H1 (cell line): ENCODE results near the gene AGR2. TPM values are rescaled to one million over a fixed set of nuclear protein-coding genes. Genes with fewer than 3 reads are reported as not detected.

ENCODE experiments used
- CTCF ChIA-PET: fragments of 300-600 bp; sonication (Branson Sonifier 250); formaldehyde crosslinking; loops from one replicate; lab custom pipeline; 2021; ENCODE audit not compliant: partially characterized antibody; lab: Charles Lee
- POLR2A ChIA-PET: fragments of 300-600 bp; sonication (Branson Sonifier 250); formaldehyde crosslinking; loops from one replicate; lab custom pipeline; 2021; ENCODE audit warnings: inconsistent platforms; ENCODE audit not compliant: partially characterized antibody; lab: Charles Lee
- DNase-seq, 2 experiments: peaks; one replicate each; pipeline versions ENCODE4 v3.0.0 to v3.0.0-alpha.2; 2010 to 2022; ENCODE audit warnings: low spot score in 2 of 2, low read depth in 1 of 2, mixed read lengths in 1 of 2
- FAIRE-seq: peaks from 2 replicates; lab custom pipeline; 2011; peaks lifted over from hg19 to GRCh38; lab: Jason Lieb, UNC
- H2AFZ ChIP-seq: 2 replicates; pipeline ENCODE4 v1.8.1; 2012; ENCODE audit warnings: low read length, inconsistent platforms
- H2AK5ac ChIP-seq: 2 replicates; pipeline ENCODE4 v1.6.1; 2013; ENCODE audit warnings: low read depth, low read length
- H2BK120ac ChIP-seq: replicated peaks from 2 replicates; pipeline ENCODE3; 2013; ENCODE audit warnings: low read depth, low read length, inconsistent platforms
- H2BK12ac ChIP-seq: 2 replicates; pipeline ENCODE4 v1.6.1; 2013; ENCODE audit warnings: low read depth, low read length
- H2BK15ac ChIP-seq: 2 replicates; pipeline ENCODE4 v1.6.1; 2013; ENCODE audit warnings: low read length
- H2BK20ac ChIP-seq: 2 replicates; pipeline ENCODE4 v1.6.1; 2013; ENCODE audit warnings: low read length
- H2BK5ac ChIP-seq: 2 replicates; pipeline ENCODE4 v1.6.1; 2013; ENCODE audit warnings: low read depth, low read length
- H3K14ac ChIP-seq: 2 replicates; pipeline ENCODE4 v1.6.1; 2013; ENCODE audit warnings: inconsistent platforms; ENCODE audit not compliant: insufficient read length
- H3K18ac ChIP-seq: 2 replicates; pipeline ENCODE4 v1.6.1; 2013; ENCODE audit warnings: low read length; ENCODE audit errors: extremely low read depth
- H3K23ac ChIP-seq: 2 replicates; pipeline ENCODE4 v1.6.1; 2013; ENCODE audit warnings: inconsistent platforms; ENCODE audit not compliant: insufficient read length
- H3K23me2 ChIP-seq: 2 replicates; pipeline ENCODE4 v1.6.1; 2013; ENCODE audit warnings: low read depth, low read length
- H3K27ac ChIP-seq: 2 replicates; pipeline ENCODE4 v1.6.1; 2011; ENCODE audit warnings: low read depth, low read length, inconsistent platforms
- H3K27me3 ChIP-seq, 4 experiments: replicated peaks in 1 of 4; 1 replicate in 1 of 4; 2 replicates in 3 of 4; pipeline versions ENCODE4 v1.6.1 to v1.8.1; 2011 to 2013; ENCODE audit warnings: low read length in 3 of 4, mild to moderate bottlenecking in 3 of 4, inconsistent platforms in 2 of 4, mixed read lengths in 2 of 4, moderate library complexity in 1 of 4; ENCODE audit not compliant: control insufficient read depth in 3 of 4, insufficient read depth in 3 of 4; ENCODE audit errors: extremely low read depth in 1 of 4
- H3K36me3 ChIP-seq, 4 experiments: 2 replicates each; pipeline versions ENCODE4 v1.6.1 to v1.8.1; 2011 to 2013; ENCODE audit warnings: mild to moderate bottlenecking in 4 of 4, low read length in 3 of 4, moderate library complexity in 2 of 4, control low read depth in 1 of 4, inconsistent platforms in 1 of 4; ENCODE audit not compliant: insufficient read depth in 4 of 4, control insufficient read depth in 2 of 4
- H3K4ac ChIP-seq: replicated peaks from 2 replicates; pipeline ENCODE3; 2013; ENCODE audit warnings: low read length, low read depth, mixed read lengths, inconsistent platforms; ENCODE audit not compliant: insufficient read length
- H3K4me1 ChIP-seq, 4 experiments: replicated peaks in 1 of 4; 1 replicate in 1 of 4; 2 replicates in 3 of 4; pipeline versions ENCODE4 v1.6.1 to v1.8.1; 2011 to 2013; ENCODE audit warnings: low read length in 3 of 4, inconsistent platforms in 2 of 4, mixed read lengths in 1 of 4; ENCODE audit not compliant: insufficient read depth in 4 of 4, control insufficient read depth in 3 of 4
- H3K4me2 ChIP-seq, 2 experiments: 2 replicates each; pipeline versions ENCODE4 v1.6.1 to v1.8.1; 2011 to 2013; ENCODE audit warnings: low read depth in 2 of 2, low read length in 2 of 2, control low read depth in 1 of 2, inconsistent platforms in 1 of 2, mild to moderate bottlenecking in 1 of 2; ENCODE audit not compliant: insufficient read depth in 1 of 2
- H3K4me3 ChIP-seq, 4 experiments: fragments of 200-600, 300-600 bp in 1 of 4; sonication (generic), shearing (Covaris generic), sonication (Bioruptor Twin) in 1 of 4; 2 replicates each; pipeline versions ENCODE4 v1.5.1 to v1.8.1; 2011 to 2016; ENCODE audit warnings: low read length in 4 of 4, low read depth in 3 of 4, control low read depth in 2 of 4, inconsistent platforms in 2 of 4, mild to moderate bottlenecking in 2 of 4, mixed read lengths in 1 of 4, moderate library complexity in 1 of 4; ENCODE audit not compliant: insufficient read depth in 2 of 4; ENCODE audit errors: extremely low read depth in 1 of 4
- H3K56ac ChIP-seq: replicated peaks from 2 replicates; pipeline ENCODE3; 2013; ENCODE audit warnings: low read depth, mild to moderate bottlenecking, mixed read lengths, low read length, inconsistent platforms; ENCODE audit not compliant: insufficient read length
- H3K79me1 ChIP-seq: 2 replicates; pipeline ENCODE4 v1.6.1; 2013; ENCODE audit warnings: low read depth, low read length, control low read depth
- H3K79me2 ChIP-seq, 2 experiments: 2 replicates each; pipeline versions ENCODE4 v1.6.1 to v1.8.1; 2012 to 2013; ENCODE audit warnings: low read length in 2 of 2, mild to moderate bottlenecking in 2 of 2, inconsistent platforms in 1 of 2; ENCODE audit not compliant: insufficient read depth in 2 of 2, control insufficient read depth in 1 of 2
- H3K9ac ChIP-seq, 4 experiments: replicated peaks in 1 of 4; 1 replicate in 1 of 4; 2 replicates in 3 of 4; pipeline versions ENCODE4 v1.6.1 to v1.8.1; 2011 to 2013; ENCODE audit warnings: low read depth in 3 of 4, low read length in 3 of 4, control low read depth in 2 of 4, mild to moderate bottlenecking in 2 of 4, moderate library complexity in 2 of 4, inconsistent platforms in 1 of 4; ENCODE audit errors: extremely low read depth in 1 of 4
- H3K9me3 ChIP-seq, 2 experiments: 2 replicates each; pipeline versions ENCODE4 v1.6.1 to v1.8.1; 2012 to 2013; ENCODE audit warnings: mild to moderate bottlenecking in 2 of 2, moderate library complexity in 2 of 2, control low read depth in 1 of 2, inconsistent platforms in 1 of 2, low read depth in 1 of 2, low read length in 1 of 2, mixed read lengths in 1 of 2; ENCODE audit not compliant: insufficient read depth in 2 of 2
- H4K20me1 ChIP-seq, 2 experiments: replicated peaks in 1 of 2; 2 replicates each; pipeline versions ENCODE3 to v1.8.1; 2011 to 2013; ENCODE audit warnings: inconsistent platforms in 2 of 2, low read length in 2 of 2, mild to moderate bottlenecking in 1 of 2; ENCODE audit not compliant: insufficient read depth in 2 of 2, control insufficient read depth in 1 of 2
- H4K5ac ChIP-seq: 2 replicates; pipeline ENCODE4 v1.6.1; 2013; ENCODE audit warnings: low read length, low read depth, mixed read lengths, inconsistent platforms; ENCODE audit not compliant: insufficient read length
- H4K8ac ChIP-seq: 2 replicates; pipeline ENCODE4 v1.8.0; 2013; ENCODE audit warnings: mild to moderate bottlenecking, moderate library complexity, low read length, inconsistent platforms; ENCODE audit not compliant: insufficient read depth; ENCODE audit errors: extremely low read depth
- H4K91ac ChIP-seq: replicated peaks from 2 replicates; pipeline ENCODE3; 2013; ENCODE audit warnings: low read length, mixed read lengths, inconsistent platforms; ENCODE audit not compliant: insufficient read length
- BACH1 ChIP-seq: IDR thresholded peaks from 2 replicates; pipeline ENCODE4 v1.6.1; 2012; ENCODE audit warnings: low read length, improper control_type of control experiment
- CEBPB ChIP-seq: IDR thresholded peaks from 2 replicates; pipeline ENCODE4 v1.6.1; 2012; ENCODE audit warnings: low read depth, low read length
- CTCF ChIP-seq, 3 experiments: IDR thresholded peaks; 1 replicate in 2 of 3; 2 replicates in 1 of 3; pipeline versions ENCODE4 v1.5.1 to v1.6.1; 2011; ENCODE audit warnings: low read length in 3 of 3, mild to moderate bottlenecking in 3 of 3, inconsistent platforms in 2 of 3, low read depth in 1 of 3, moderate library complexity in 1 of 3; ENCODE audit not compliant: insufficient read depth in 1 of 3; ENCODE audit errors: control extremely low read depth in 1 of 3
- EZH2 ChIP-seq: fragments of 200-600 bp; sonication (generic); IDR thresholded peaks from 2 replicates; pipeline ENCODE4 v1.7.1; 2012; ENCODE audit warnings: low read depth, mild to moderate bottlenecking, moderate library complexity, low read length, inconsistent platforms; ENCODE audit not compliant: severe bottlenecking
- KDM1A ChIP-seq: fragments of 200-600, 300-600 bp; sonication (generic); IDR thresholded peaks from 2 replicates; pipeline ENCODE4 v1.7.1; 2016; ENCODE audit warnings: mild to moderate bottlenecking, low read length, borderline replicate concordance
- RAD21 ChIP-seq, 2 experiments: IDR thresholded peaks in 1 of 2; conservative IDR thresholded peaks in 1 of 2; 2 replicates each; pipeline ENCODE4 v1.6.1; 2011; ENCODE audit warnings: low read depth in 2 of 2, low read length in 2 of 2, improper control_type of control experiment in 1 of 2, inconsistent platforms in 1 of 2, mild to moderate bottlenecking in 1 of 2, moderate library complexity in 1 of 2
- RBBP5 ChIP-seq: IDR thresholded peaks from 2 replicates; pipeline ENCODE4 v1.7.1; 2012; ENCODE audit warnings: low read depth, mild to moderate bottlenecking, inconsistent platforms, low read length, moderate library complexity, borderline replicate concordance
- polyA plus RNA-seq, 7 experiments: library from polyadenylated mRNA; depleted of rRNA in 3 of 7; stranded (reverse) in 5 of 7; unstranded in 2 of 7; fragments of >200 nt in 5 of 7; fragments of 200-250 nt in 2 of 7; gene quantifications; 1 replicate in 5 of 7; 2 replicates in 1 of 7; 4 replicates in 1 of 7; pipeline versions ENCODE4 v1.2.1 to v1.2.3, GENCODE V29; 2011 to 2013; ENCODE audit warnings: missing spikeins in 2 of 7, mixed read lengths in 2 of 7
- total RNA-seq: library from RNA; stranded (reverse); fragmentation: NEBNext Ultra II Directional; extraction: Animal tissue kit (Norgen Biotek cat#: 25700); gene quantifications from 2 replicates; pipeline ENCODE4 v1.2.1, GENCODE V29; 2021

AGR2 gene
- total and polyA plus RNA-seq, 2 of the 8 experiments (the other 6 are each of a cell fraction or from before 2014, with no cell fraction given), result not detected

GRCh38 chr7:16801111-16801542, 3.7 kb downstream of the AGR2 start:
- Histone ChIP-seq H3K9ac (no peak overlapping the region), H3K9me3 (no peaks in the 10 kb centered on the region), H3K27me3 (no peaks in the 10 kb centered on the region), H3K14ac (no peak overlapping the region), H4K5ac (no peak overlapping the region), H4K8ac (no peak overlapping the region), H4K20me1 (no peaks in the 10 kb centered on the region), H2BK5ac (no peak overlapping the region), H3K36me3 (no peaks in the 10 kb centered on the region), H3K4ac (no peak overlapping the region), H2AK5ac (no peak overlapping the region), H3K4me1 (no peaks in the 10 kb centered on the region), H3K79me1 (no peaks in the 10 kb centered on the region), H2BK12ac (no peak overlapping the region), H3K23ac (no peak overlapping the region), H3K23me2 (no peaks in the 10 kb centered on the region), H2BK15ac (no peak overlapping the region), H2BK120ac (no peak overlapping the region), H2BK20ac (no peak overlapping the region), H3K18ac (no peak overlapping the region), H3K4me3 (no peak overlapping the region), H3K56ac (no peak overlapping the region), H3K79me2 (no peaks in the 10 kb centered on the region), H2AFZ (0 out of 2 replicates have a peak overlapping the region, but pooled peaks have one; percentile 76), H3K4me2 (no peak overlapping the region), H3K27ac (no peak overlapping the region), H4K91ac (no peak overlapping the region)
- no peak for FAIRE-seq
- DNase-seq, result no peak
- ChIA-PET POLR2A (no interaction called here), CTCF (interaction anchor here (0.6 to 5.5 kb wide), 35 partner anchors 7 to 687 kb away, joined by 3 to 36 read pairs (median 4); no protein-coding TSS in a partner anchor)
- TF ChIP-seq RBBP5, result no peak
- no peak for TF ChIP-seq EZH2
- no peak for TF ChIP-seq CEBPB
- TF ChIP-seq RAD21 (IDR thresholded peaks at IDR 0.05 in 1 of 2, conservative IDR thresholded peaks at IDR 0.05 in 1 of 2; ENCODE audit: low read depth in 2 of 2, low read length in 2 of 2), result peak; percentile 53 to 56
- TF ChIP-seq BACH1, result no peak
- peak in 2 of 3 experiments; percentile 25 to 47; a peak in 2 of 4 replicates for TF ChIP-seq CTCF (IDR thresholded peaks at IDR 0.05; ENCODE audit: control extremely low read depth in 1 of 3, insufficient read depth in 1 of 3, low read depth in 1 of 3, low read length in 3 of 3)
- TF ChIP-seq KDM1A, result no peak
